Mucosa of rectum (tissue), 2 donors: ENCODE results near the gene CDKL4.
"Not testable (repeated sequence)": the region's sequence is repeated elsewhere in the genome, so short reads cannot be mapped to it uniquely, and the experiment has no call there.

Experiments
- H3K27ac ChIP-seq, 2 donors: one replicate each; pipeline ENCODE4 v1.7.0; 2013; ENCODE audit warnings: inconsistent platforms in 2 of 2, low read depth in 2 of 2, low read length in 2 of 2
- H3K27me3 ChIP-seq, 2 donors: one replicate each; pipeline ENCODE4 v1.7.0; 2013; ENCODE audit warnings: low read length in 2 of 2; ENCODE audit not compliant: control insufficient read depth in 2 of 2, insufficient read depth in 2 of 2
- H3K36me3 ChIP-seq, 2 donors: one replicate each; pipeline ENCODE4 v1.7.0; 2013; ENCODE audit warnings: low read length in 2 of 2; ENCODE audit not compliant: control insufficient read depth in 2 of 2, insufficient read depth in 2 of 2
- H3K4me1 ChIP-seq, 2 donors: one replicate each; pipeline ENCODE4 v1.7.0; 2013; ENCODE audit warnings: low read length in 2 of 2, mild to moderate bottlenecking in 1 of 2; ENCODE audit not compliant: control insufficient read depth in 2 of 2, insufficient read depth in 2 of 2
- H3K4me3 ChIP-seq, 2 donors: one replicate each; pipeline ENCODE4 v1.7.0; 2013; ENCODE audit warnings: low read length in 2 of 2
- H3K9ac ChIP-seq, 2 donors: one replicate each; pipeline ENCODE4 v1.7.0; 2013; ENCODE audit warnings: low read length in 2 of 2, low read depth in 1 of 2, mild to moderate bottlenecking in 1 of 2
- H3K9me3 ChIP-seq, 2 donors: one replicate each; pipeline ENCODE4 v1.7.0; 2013; ENCODE audit warnings: low read length in 2 of 2; ENCODE audit not compliant: control insufficient read depth in 2 of 2
- donor health status: healthy.
- donor health status: Normal muscosa, but diverticular disease.

CDKL4 gene

DNA sequence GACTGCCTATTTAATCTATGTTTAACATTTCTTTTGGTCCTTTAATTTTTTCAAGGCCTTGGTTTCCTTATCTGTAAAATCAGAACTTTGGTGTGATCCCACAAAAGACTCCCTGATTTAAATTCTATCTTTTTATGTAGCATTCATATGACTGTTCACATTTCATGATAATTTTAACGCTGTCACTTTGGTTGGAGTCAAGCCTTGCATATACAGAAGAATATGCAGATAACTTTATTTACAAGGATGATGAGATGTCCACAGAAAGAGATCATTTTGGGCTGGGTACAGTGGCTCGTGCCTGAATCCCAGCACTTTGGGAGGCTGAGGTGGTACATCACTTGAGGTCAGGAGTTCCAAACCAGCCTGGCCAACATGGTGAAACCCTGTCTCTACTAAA is 84.5 kb downstream of the CDKL4 start:
- H3K4me3 ChIP-seq, result no peak overlapping the region
- no peak overlapping the region for H3K9ac ChIP-seq
- no peaks in the 10 kb centered on the region for H3K9me3 ChIP-seq
- no peak overlapping the region for H3K27ac ChIP-seq
- H3K4me1 ChIP-seq, result no peaks in the 10 kb centered on the region
- no peaks in the 10 kb centered on the region for H3K27me3 ChIP-seq
- no peaks in the 10 kb centered on the region for H3K36me3 ChIP-seq

DNA sequence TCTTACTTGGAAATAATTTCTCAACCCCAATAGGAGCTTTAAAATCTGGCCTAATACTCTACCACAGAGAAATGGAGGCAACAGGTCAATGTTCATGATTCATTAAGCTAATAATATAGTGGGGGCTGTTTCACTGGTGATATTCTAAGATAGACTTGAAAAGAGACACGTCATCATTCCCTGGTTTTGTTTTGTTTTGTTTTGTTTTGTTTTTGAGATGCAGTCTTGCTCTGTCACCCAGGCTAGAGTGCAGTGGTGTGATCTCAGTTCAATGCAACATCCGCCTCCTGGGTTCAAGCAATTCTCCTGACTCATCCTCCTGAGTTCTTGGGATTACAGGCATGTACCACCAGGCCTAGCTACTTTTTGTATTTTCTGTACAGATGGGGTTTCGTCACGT is 85.4 kb downstream of the CDKL4 start:
- no peak overlapping the region for H3K4me3 ChIP-seq
- no peak overlapping the region for H3K9ac ChIP-seq
- H3K4me1 ChIP-seq, result no peaks in the 10 kb centered on the region
- no peaks in the 10 kb centered on the region for H3K9me3 ChIP-seq
- H3K36me3 ChIP-seq, result no peaks in the 10 kb centered on the region
- no peak overlapping the region for H3K27ac ChIP-seq
- H3K27me3 ChIP-seq, result no peaks in the 10 kb centered on the region

DNA sequence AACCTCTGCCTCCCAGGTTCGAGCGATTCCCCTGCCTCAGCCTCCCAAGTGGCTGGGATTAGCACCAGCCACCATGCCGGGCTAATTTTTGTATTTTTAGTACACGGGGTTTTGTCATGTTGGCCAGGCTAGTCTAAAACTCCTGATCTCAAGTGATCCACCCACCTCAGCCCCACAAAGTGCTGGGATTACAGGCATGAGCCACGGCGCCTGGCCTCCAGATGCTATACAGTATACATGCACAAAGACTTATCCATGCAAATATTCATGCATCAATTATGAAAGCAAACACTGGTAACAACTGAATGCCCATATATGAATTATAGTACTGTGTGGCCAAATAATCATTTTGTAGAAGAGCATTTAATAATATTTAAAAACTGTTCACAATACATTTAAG is 86.9 kb downstream of the CDKL4 start:
- no peak overlapping the region for H3K27ac ChIP-seq
- H3K9ac ChIP-seq, result no peak overlapping the region
- no peaks in the 10 kb centered on the region for H3K9me3 ChIP-seq
- H3K4me1 ChIP-seq, result no peaks in the 10 kb centered on the region
- H3K27me3 ChIP-seq, result no peaks in the 10 kb centered on the region
- no peak overlapping the region for H3K4me3 ChIP-seq
- H3K36me3 ChIP-seq, result no peaks in the 10 kb centered on the region

DNA sequence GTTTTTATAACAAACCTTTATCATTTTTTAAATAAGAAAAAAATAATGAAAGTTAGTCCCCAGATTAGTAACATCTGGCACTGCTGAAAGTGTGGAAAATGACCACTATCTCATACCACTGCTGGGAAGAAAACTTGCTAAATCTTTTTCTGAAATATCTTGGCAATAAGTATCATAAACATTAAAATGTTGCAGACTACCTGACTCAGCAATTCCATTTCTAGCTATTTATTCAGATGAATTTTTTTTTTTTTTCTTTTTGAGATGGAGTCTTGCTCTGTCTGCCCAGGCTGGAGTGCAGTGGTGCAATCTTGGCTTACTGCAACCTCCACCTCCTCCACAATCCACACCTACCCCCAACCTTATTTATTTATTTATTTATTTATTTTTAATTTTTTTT is 87.7 kb downstream of the CDKL4 start:
- no peaks in the 10 kb centered on the region for H3K9me3 ChIP-seq
- no peak overlapping the region for H3K4me3 ChIP-seq
- no peaks in the 10 kb centered on the region for H3K4me1 ChIP-seq
- no peaks in the 10 kb centered on the region for H3K36me3 ChIP-seq
- no peak overlapping the region for H3K27ac ChIP-seq
- H3K9ac ChIP-seq, result no peak overlapping the region
- H3K27me3 ChIP-seq, result no peaks in the 10 kb centered on the region

- H3K36me3 ChIP-seq, H3K4me1 ChIP-seq, H3K27ac ChIP-seq, H3K9ac ChIP-seq, H3K9me3 ChIP-seq, H3K4me3 ChIP-seq, H3K27me3 ChIP-seq: not testable (repeated sequence)
These were observed 88.2 kb downstream of the CDKL4 start for GRCh38 chr2:39155573-39155972.

GRCh38 chr2:39154944-39155343 is 88.8 kb downstream of the CDKL4 start:
- no peaks in the 10 kb centered on the region for H3K4me1 ChIP-seq
- no peaks in the 10 kb centered on the region for H3K9me3 ChIP-seq
- no peak overlapping the region for H3K27ac ChIP-seq
- no peaks in the 10 kb centered on the region for H3K36me3 ChIP-seq
- no peak overlapping the region for H3K9ac ChIP-seq
- H3K4me3 ChIP-seq, result no peak overlapping the region
- H3K27me3 ChIP-seq, result no peaks in the 10 kb centered on the region

DNA sequence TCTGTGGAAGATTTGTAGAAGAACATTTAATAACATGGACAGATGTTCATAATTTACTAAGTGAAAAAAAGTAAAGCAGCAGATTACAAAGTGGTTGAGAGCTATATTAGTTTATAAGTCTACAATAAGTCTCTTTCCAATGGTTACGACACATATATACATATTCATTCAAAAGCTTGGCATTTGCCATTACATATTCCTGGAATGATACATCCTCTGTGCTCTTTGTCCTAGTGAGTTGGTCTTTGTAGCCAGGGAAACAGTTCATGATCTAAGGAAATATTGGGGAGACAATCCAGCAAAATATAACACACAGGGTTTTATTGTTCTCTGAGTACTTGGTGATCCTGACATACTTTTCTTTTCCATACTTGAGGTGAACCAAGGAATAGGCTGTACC is 90.5 kb downstream of the CDKL4 start:
- no peaks in the 10 kb centered on the region for H3K27me3 ChIP-seq
- H3K4me1 ChIP-seq, result no peaks in the 10 kb centered on the region
- H3K9ac ChIP-seq, result no peak overlapping the region
- H3K4me3 ChIP-seq, result no peak overlapping the region
- H3K36me3 ChIP-seq, result no peaks in the 10 kb centered on the region
- H3K9me3 ChIP-seq, result no peaks in the 10 kb centered on the region
- no peak overlapping the region for H3K27ac ChIP-seq

GRCh38 chr2:39152504-39152903 is 91.3 kb downstream of the CDKL4 start:
- H3K4me3 ChIP-seq, result no peak overlapping the region
- H3K9me3 ChIP-seq, result no peaks in the 10 kb centered on the region
- H3K4me1 ChIP-seq, result no peaks in the 10 kb centered on the region
- no peak overlapping the region for H3K27ac ChIP-seq
- no peaks in the 10 kb centered on the region for H3K36me3 ChIP-seq
- no peak overlapping the region for H3K9ac ChIP-seq
- no peaks in the 10 kb centered on the region for H3K27me3 ChIP-seq

DNA sequence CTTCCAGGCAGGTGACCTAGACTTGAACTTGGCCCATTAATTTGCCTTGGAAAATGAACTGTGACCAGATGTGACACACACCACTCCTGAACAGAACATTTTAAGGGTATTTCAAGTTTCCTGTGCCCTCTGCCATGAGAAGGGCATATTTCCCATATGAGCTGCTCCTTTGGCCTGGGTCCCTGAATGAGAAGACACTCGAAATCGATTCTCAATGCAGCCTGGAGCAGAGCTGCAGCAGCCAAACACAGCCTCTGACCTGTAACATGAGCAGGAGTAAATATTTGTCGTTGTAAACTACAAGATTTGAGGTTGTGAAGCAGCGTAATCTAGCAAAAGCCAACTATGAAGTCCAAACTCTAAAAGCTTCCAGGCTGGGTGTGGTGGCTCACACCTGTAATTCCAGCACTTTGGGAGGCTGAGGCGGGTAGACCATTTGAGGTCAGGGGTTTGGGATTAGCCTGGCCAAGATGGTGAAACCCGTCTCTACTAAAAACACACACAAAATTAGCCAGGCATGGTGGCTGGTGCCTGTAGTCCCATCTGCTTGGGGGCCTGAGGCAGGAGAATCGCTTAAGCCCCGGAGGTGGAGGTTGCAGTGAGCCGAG is 92.8 kb downstream of the CDKL4 start:
- Histone ChIP-seq H3K27me3 (no peaks in the 10 kb centered on the region), H3K4me1 (no peaks in the 10 kb centered on the region), H3K9me3 (no peaks in the 10 kb centered on the region), H3K9ac (no peak overlapping the region), H3K4me3 (no peak overlapping the region), H3K36me3 (no peaks in the 10 kb centered on the region), H3K27ac (no peak overlapping the region)

DNA sequence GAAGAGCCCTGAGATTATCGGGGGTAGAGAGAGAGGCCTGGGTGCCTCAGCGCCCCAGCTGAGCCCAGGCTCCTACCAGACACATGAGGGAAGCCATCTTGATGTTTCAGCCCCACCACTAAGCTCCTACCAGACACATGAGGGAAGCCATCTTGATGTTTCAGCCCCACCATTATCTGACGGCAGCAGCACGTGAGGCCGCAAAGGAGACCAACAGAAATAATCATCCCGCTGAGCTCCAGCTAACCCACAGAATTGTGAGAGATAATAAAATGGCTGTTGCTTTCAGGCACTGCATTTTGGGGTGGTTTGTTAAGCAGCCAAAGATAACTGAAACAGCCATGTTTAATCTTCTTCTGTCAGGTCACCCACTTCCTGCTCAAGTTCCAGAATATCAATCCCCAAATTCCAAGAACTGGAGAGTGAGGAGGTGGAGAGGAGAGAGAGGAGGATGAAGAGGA is 93.6 kb downstream of the CDKL4 start:
- H3K27me3 ChIP-seq, result no peaks in the 10 kb centered on the region
- no peaks in the 10 kb centered on the region for H3K9me3 ChIP-seq
- H3K36me3 ChIP-seq, result no peaks in the 10 kb centered on the region

DNA sequence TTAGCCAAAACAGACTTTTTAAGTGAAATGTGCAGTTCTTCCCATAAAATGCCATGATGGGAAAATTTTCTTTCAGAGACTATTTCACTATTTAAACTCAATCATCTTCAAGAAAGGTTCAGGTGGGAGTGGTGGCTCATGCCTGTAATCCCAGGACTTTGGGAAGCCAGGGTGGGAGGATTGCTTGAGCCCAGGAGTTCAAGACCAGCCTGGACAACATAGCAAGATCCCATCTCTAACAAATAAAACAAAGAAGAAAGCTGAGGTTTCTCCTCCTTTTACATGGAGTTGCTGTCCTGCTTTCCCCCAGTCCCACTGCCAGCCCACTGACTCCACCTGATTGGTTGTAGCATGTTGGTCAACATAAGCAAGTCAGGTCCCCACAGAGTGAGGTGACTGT is 97.1 kb downstream of the CDKL4 start:
- H3K27ac ChIP-seq, result no peak overlapping the region
- no peaks in the 10 kb centered on the region for H3K36me3 ChIP-seq
- H3K27me3 ChIP-seq, result no peaks in the 10 kb centered on the region
- H3K9ac ChIP-seq, result no peak overlapping the region
- no peaks in the 10 kb centered on the region for H3K4me1 ChIP-seq
- no peak overlapping the region for H3K4me3 ChIP-seq
- H3K9me3 ChIP-seq, result no peaks in the 10 kb centered on the region

More for the DNA sequence above, 93.6 kb downstream of the CDKL4 start:
- Histone ChIP-seq H3K4me1 (no peaks in the 10 kb centered on the region), H3K9ac (no peak overlapping the region), H3K27ac (no peak overlapping the region), H3K4me3 (no peak overlapping the region)
